H1 (cell line): ENCODE results near the gene WNT9B. TPM values are rescaled to one million over a fixed set of nuclear protein-coding genes. Genes with fewer than 3 reads are reported as not detected.

Source experiments
- CTCF ChIA-PET: fragments of 300-600 bp; sonication (Branson Sonifier 250); formaldehyde crosslinking; loops from one replicate; lab custom pipeline; 2021; ENCODE audit not compliant: partially characterized antibody; lab: Charles Lee
- POLR2A ChIA-PET: fragments of 300-600 bp; sonication (Branson Sonifier 250); formaldehyde crosslinking; loops from one replicate; lab custom pipeline; 2021; ENCODE audit warnings: inconsistent platforms; ENCODE audit not compliant: partially characterized antibody; lab: Charles Lee
- DNase-seq, 2 experiments: peaks; one replicate each; pipeline versions ENCODE4 v3.0.0 to v3.0.0-alpha.2; 2010 to 2022; ENCODE audit warnings: low spot score in 2 of 2, low read depth in 1 of 2, mixed read lengths in 1 of 2
- FAIRE-seq: peaks from 2 replicates; lab custom pipeline; 2011; peaks lifted over from hg19 to GRCh38; lab: Jason Lieb, UNC
- H2AFZ ChIP-seq: 2 replicates; pipeline ENCODE4 v1.8.1; 2012; ENCODE audit warnings: low read length, inconsistent platforms
- H2AK5ac ChIP-seq: 2 replicates; pipeline ENCODE4 v1.6.1; 2013; ENCODE audit warnings: low read depth, low read length
- H2BK120ac ChIP-seq: replicated peaks from 2 replicates; pipeline ENCODE3; 2013; ENCODE audit warnings: low read depth, low read length, inconsistent platforms
- H2BK12ac ChIP-seq: 2 replicates; pipeline ENCODE4 v1.6.1; 2013; ENCODE audit warnings: low read depth, low read length
- H2BK15ac ChIP-seq: 2 replicates; pipeline ENCODE4 v1.6.1; 2013; ENCODE audit warnings: low read length
- H2BK20ac ChIP-seq: 2 replicates; pipeline ENCODE4 v1.6.1; 2013; ENCODE audit warnings: low read length
- H2BK5ac ChIP-seq: 2 replicates; pipeline ENCODE4 v1.6.1; 2013; ENCODE audit warnings: low read depth, low read length
- H3K14ac ChIP-seq: 2 replicates; pipeline ENCODE4 v1.6.1; 2013; ENCODE audit warnings: inconsistent platforms; ENCODE audit not compliant: insufficient read length
- H3K18ac ChIP-seq: 2 replicates; pipeline ENCODE4 v1.6.1; 2013; ENCODE audit warnings: low read length; ENCODE audit errors: extremely low read depth
- H3K23ac ChIP-seq: 2 replicates; pipeline ENCODE4 v1.6.1; 2013; ENCODE audit warnings: inconsistent platforms; ENCODE audit not compliant: insufficient read length
- H3K23me2 ChIP-seq: 2 replicates; pipeline ENCODE4 v1.6.1; 2013; ENCODE audit warnings: low read depth, low read length
- H3K27ac ChIP-seq: 2 replicates; pipeline ENCODE4 v1.6.1; 2011; ENCODE audit warnings: low read depth, low read length, inconsistent platforms
- H3K27me3 ChIP-seq, 4 experiments: replicated peaks in 1 of 4; 1 replicate in 1 of 4; 2 replicates in 3 of 4; pipeline versions ENCODE4 v1.6.1 to v1.8.1; 2011 to 2013; ENCODE audit warnings: low read length in 3 of 4, mild to moderate bottlenecking in 3 of 4, inconsistent platforms in 2 of 4, mixed read lengths in 2 of 4, moderate library complexity in 1 of 4; ENCODE audit not compliant: control insufficient read depth in 3 of 4, insufficient read depth in 3 of 4; ENCODE audit errors: extremely low read depth in 1 of 4
- H3K36me3 ChIP-seq, 4 experiments: 2 replicates each; pipeline versions ENCODE4 v1.6.1 to v1.8.1; 2011 to 2013; ENCODE audit warnings: mild to moderate bottlenecking in 4 of 4, low read length in 3 of 4, moderate library complexity in 2 of 4, control low read depth in 1 of 4, inconsistent platforms in 1 of 4; ENCODE audit not compliant: insufficient read depth in 4 of 4, control insufficient read depth in 2 of 4
- H3K4ac ChIP-seq: replicated peaks from 2 replicates; pipeline ENCODE3; 2013; ENCODE audit warnings: low read length, low read depth, mixed read lengths, inconsistent platforms; ENCODE audit not compliant: insufficient read length
- H3K4me1 ChIP-seq, 4 experiments: replicated peaks in 1 of 4; 1 replicate in 1 of 4; 2 replicates in 3 of 4; pipeline versions ENCODE4 v1.6.1 to v1.8.1; 2011 to 2013; ENCODE audit warnings: low read length in 3 of 4, inconsistent platforms in 2 of 4, mixed read lengths in 1 of 4; ENCODE audit not compliant: insufficient read depth in 4 of 4, control insufficient read depth in 3 of 4
- H3K4me2 ChIP-seq, 2 experiments: 2 replicates each; pipeline versions ENCODE4 v1.6.1 to v1.8.1; 2011 to 2013; ENCODE audit warnings: low read depth in 2 of 2, low read length in 2 of 2, control low read depth in 1 of 2, inconsistent platforms in 1 of 2, mild to moderate bottlenecking in 1 of 2; ENCODE audit not compliant: insufficient read depth in 1 of 2
- H3K4me3 ChIP-seq, 4 experiments: fragments of 200-600, 300-600 bp in 1 of 4; sonication (generic), shearing (Covaris generic), sonication (Bioruptor Twin) in 1 of 4; 2 replicates each; pipeline versions ENCODE4 v1.5.1 to v1.8.1; 2011 to 2016; ENCODE audit warnings: low read length in 4 of 4, low read depth in 3 of 4, control low read depth in 2 of 4, inconsistent platforms in 2 of 4, mild to moderate bottlenecking in 2 of 4, mixed read lengths in 1 of 4, moderate library complexity in 1 of 4; ENCODE audit not compliant: insufficient read depth in 2 of 4; ENCODE audit errors: extremely low read depth in 1 of 4
- H3K56ac ChIP-seq: replicated peaks from 2 replicates; pipeline ENCODE3; 2013; ENCODE audit warnings: low read depth, mild to moderate bottlenecking, mixed read lengths, low read length, inconsistent platforms; ENCODE audit not compliant: insufficient read length
- H3K79me1 ChIP-seq: 2 replicates; pipeline ENCODE4 v1.6.1; 2013; ENCODE audit warnings: low read depth, low read length, control low read depth
- H3K79me2 ChIP-seq, 2 experiments: 2 replicates each; pipeline versions ENCODE4 v1.6.1 to v1.8.1; 2012 to 2013; ENCODE audit warnings: low read length in 2 of 2, mild to moderate bottlenecking in 2 of 2, inconsistent platforms in 1 of 2; ENCODE audit not compliant: insufficient read depth in 2 of 2, control insufficient read depth in 1 of 2
- H3K9ac ChIP-seq, 4 experiments: replicated peaks in 1 of 4; 1 replicate in 1 of 4; 2 replicates in 3 of 4; pipeline versions ENCODE4 v1.6.1 to v1.8.1; 2011 to 2013; ENCODE audit warnings: low read depth in 3 of 4, low read length in 3 of 4, control low read depth in 2 of 4, mild to moderate bottlenecking in 2 of 4, moderate library complexity in 2 of 4, inconsistent platforms in 1 of 4; ENCODE audit errors: extremely low read depth in 1 of 4
- H3K9me3 ChIP-seq, 2 experiments: 2 replicates each; pipeline versions ENCODE4 v1.6.1 to v1.8.1; 2012 to 2013; ENCODE audit warnings: mild to moderate bottlenecking in 2 of 2, moderate library complexity in 2 of 2, control low read depth in 1 of 2, inconsistent platforms in 1 of 2, low read depth in 1 of 2, low read length in 1 of 2, mixed read lengths in 1 of 2; ENCODE audit not compliant: insufficient read depth in 2 of 2
- H4K20me1 ChIP-seq, 2 experiments: replicated peaks in 1 of 2; 2 replicates each; pipeline versions ENCODE3 to v1.8.1; 2011 to 2013; ENCODE audit warnings: inconsistent platforms in 2 of 2, low read length in 2 of 2, mild to moderate bottlenecking in 1 of 2; ENCODE audit not compliant: insufficient read depth in 2 of 2, control insufficient read depth in 1 of 2
- H4K5ac ChIP-seq: 2 replicates; pipeline ENCODE4 v1.6.1; 2013; ENCODE audit warnings: low read length, low read depth, mixed read lengths, inconsistent platforms; ENCODE audit not compliant: insufficient read length
- H4K8ac ChIP-seq: 2 replicates; pipeline ENCODE4 v1.8.0; 2013; ENCODE audit warnings: mild to moderate bottlenecking, moderate library complexity, low read length, inconsistent platforms; ENCODE audit not compliant: insufficient read depth; ENCODE audit errors: extremely low read depth
- H4K91ac ChIP-seq: replicated peaks from 2 replicates; pipeline ENCODE3; 2013; ENCODE audit warnings: low read length, mixed read lengths, inconsistent platforms; ENCODE audit not compliant: insufficient read length
- CHD1 ChIP-seq: IDR thresholded peaks from 2 replicates; pipeline ENCODE4 v1.6.1; 2012; ENCODE audit warnings: low read depth, low read length, improper control_type of control experiment
- FOSL1 ChIP-seq: IDR thresholded peaks from 2 replicates; pipeline ENCODE4 v1.6.1; 2011; ENCODE audit warnings: mild to moderate bottlenecking, low read depth, low read length, moderate library complexity; ENCODE audit not compliant: insufficient read depth
- JUND ChIP-seq: IDR thresholded peaks from 2 replicates; pipeline ENCODE4 v1.6.1; 2011; ENCODE audit warnings: mild to moderate bottlenecking, improper control_type of control experiment, low read length
- POLR2A ChIP-seq, 2 experiments: IDR thresholded peaks; 1 replicate in 1 of 2; 2 replicates in 1 of 2; pipeline ENCODE4 v1.6.1; 2011; ENCODE audit warnings: low read depth in 2 of 2, low read length in 2 of 2, mild to moderate bottlenecking in 2 of 2; ENCODE audit errors: control extremely low read depth in 1 of 2
- RNF2 ChIP-seq: fragments of 200-900, 300-1000 bp; sonication (generic); IDR thresholded peaks from 2 replicates; pipeline ENCODE4 v1.7.1; 2016; ENCODE audit warnings: borderline replicate concordance, low read depth, mild to moderate bottlenecking, antibody characterized with exemption, low read length; ENCODE audit not compliant: poor library complexity, severe bottlenecking; ENCODE audit errors: missing control alignments
- SAP30 ChIP-seq: fragments of 300-600 bp; sonication (generic); IDR thresholded peaks from 2 replicates; pipeline ENCODE4 v1.7.1; 2012; ENCODE audit warnings: low read length, moderate library complexity, mild to moderate bottlenecking, inconsistent platforms; ENCODE audit not compliant: insufficient read depth, insufficient replicate concordance
- SIN3A ChIP-seq, 2 experiments: IDR thresholded peaks in 1 of 2; conservative IDR thresholded peaks in 1 of 2; 2 replicates each; pipeline ENCODE4 v1.6.1; 2011 to 2012; ENCODE audit warnings: low read length in 2 of 2, improper control_type of control experiment in 1 of 2, low read depth in 1 of 2, mild to moderate bottlenecking in 1 of 2
- TAF1 ChIP-seq: IDR thresholded peaks from 2 replicates; pipeline ENCODE4 v1.6.1; 2011; ENCODE audit warnings: mild to moderate bottlenecking, low read depth, low read length
- TCF12 ChIP-seq: IDR thresholded peaks from 2 replicates; pipeline ENCODE4 v1.6.1; 2011; ENCODE audit warnings: low read depth, mild to moderate bottlenecking, low read length
- WGBS, 2 experiments: shearing (Covaris generic) in 1 of 2; methylation state at CpG; one replicate each; pipeline versions ENCODE4 v1.1.6 to v1.1.7; 2013 to 2015; ENCODE audit warnings: low lambda C conversion rate in 2 of 2, mixed read lengths in 2 of 2, inconsistent platforms in 1 of 2, low coverage in 1 of 2, missing lambda C conversion rate in 1 of 2; ENCODE audit not compliant: insufficient replicate concordance in 2 of 2, insufficient coverage in 1 of 2, insufficient read length in 1 of 2; ENCODE audit errors: extremely low coverage in 1 of 2, missing lambda C conversion rate in 1 of 2; 5-methylcytosine and 5-hydroxymethylcytosine counted together
- polyA plus RNA-seq, 7 experiments: library from polyadenylated mRNA; depleted of rRNA in 3 of 7; stranded (reverse) in 5 of 7; unstranded in 2 of 7; fragments of >200 nt in 5 of 7; fragments of 200-250 nt in 2 of 7; gene quantifications; 1 replicate in 5 of 7; 2 replicates in 1 of 7; 4 replicates in 1 of 7; pipeline versions ENCODE4 v1.2.1 to v1.2.3, GENCODE V29; 2011 to 2013; ENCODE audit warnings: missing spikeins in 2 of 7, mixed read lengths in 2 of 7
- total RNA-seq: library from RNA; stranded (reverse); fragmentation: NEBNext Ultra II Directional; extraction: Animal tissue kit (Norgen Biotek cat#: 25700); gene quantifications from 2 replicates; pipeline ENCODE4 v1.2.1, GENCODE V29; 2021
- TF ChIP-seq, protein P1 (sequence below): IDR thresholded peaks from 2 replicates; pipeline ENCODE4 v1.6.1; 2012; ENCODE audit warnings: low read length, inconsistent platforms
- TF ChIP-seq, protein P2 (sequence below): IDR thresholded peaks from 2 replicates; pipeline ENCODE4 v1.6.1; 2012; ENCODE audit warnings: inconsistent platforms

WNT9B gene
- total and polyA plus RNA-seq, 2 of the 8 experiments (the other 6 are each of a cell fraction or from before 2014, with no cell fraction given), result 0.21 TPM; not detected in 1

DNA sequence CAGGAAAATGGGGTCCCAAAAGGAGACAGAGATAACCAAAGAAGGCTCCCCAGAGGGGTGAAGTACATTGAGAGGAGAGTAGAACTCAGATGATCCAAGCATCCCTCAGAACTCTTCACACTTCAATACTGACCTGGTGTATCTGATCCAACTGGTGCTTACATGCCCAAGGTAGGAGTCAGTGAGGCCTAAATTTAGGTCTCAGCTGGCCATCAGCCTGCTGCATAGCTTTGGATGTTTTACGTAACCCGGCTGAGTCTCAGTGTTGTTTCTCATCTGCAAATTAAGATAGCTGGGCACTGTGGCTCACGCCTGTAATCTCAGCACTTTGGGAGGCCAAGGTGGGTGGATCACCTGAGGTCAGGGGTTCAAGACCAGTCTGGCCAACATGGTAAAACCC, 59.9 kb downstream of the WNT9B start:
- no peak overlapping the region for H2AFZ ChIP-seq
- H3K4me1 ChIP-seq, result peaks cover 0 to 2% (median 0%) of the 10 kb centered on the region in 4 experiments; a peak in 1 of 7 replicates
- H2BK15ac ChIP-seq, result no peak overlapping the region
- FAIRE-seq (no peak), DNase-seq (no peak)
- no peak overlapping the region for H2BK5ac ChIP-seq
- H2BK12ac ChIP-seq, result no peak overlapping the region
- ChIA-PET POLR2A (interaction anchor here (1.0 kb wide), 1 partner anchor 11 kb away, joined by 3 read pairs; the partner anchor contains the start of gene GOSR2), CTCF (interaction anchor here (0.5 to 2.8 kb wide), 9 partner anchors 30 to 250 kb away, joined by 3 to 9 read pairs (median 4); no protein-coding TSS in a partner anchor)
- no peak overlapping the region for H4K91ac ChIP-seq
- H3K4ac ChIP-seq, result no peak overlapping the region
- no peak overlapping the region for H3K56ac ChIP-seq
- no peak overlapping the region for H2BK120ac ChIP-seq
- no peaks in the 10 kb centered on the region for H3K36me3 ChIP-seq
- H3K4me3 ChIP-seq, result no peak overlapping the region
- no peak overlapping the region for H2BK20ac ChIP-seq
- no peak overlapping the region for H3K18ac ChIP-seq
- no peaks in the 10 kb centered on the region for H3K79me2 ChIP-seq
- 89% methylated on average over 3 of the region's 3 CpGs; no CpG with 5 or more reads in 1 of the 2 experiments for WGBS, 2 experiments
- H3K14ac ChIP-seq, result no peak overlapping the region
- no peaks in the 10 kb centered on the region for H3K9me3 ChIP-seq
- H3K79me1 ChIP-seq, result no peaks in the 10 kb centered on the region; the same call in 1 of the 2 replicates
- H3K23ac ChIP-seq, result no peak overlapping the region
- H4K20me1 ChIP-seq, result no peaks in the 10 kb centered on the region
- H2AK5ac ChIP-seq, result no peak overlapping the region
- no peak overlapping the region for H3K4me2 ChIP-seq
- H4K8ac ChIP-seq, result no peak overlapping the region
- H3K27ac ChIP-seq, result no peak overlapping the region
- H3K23me2 ChIP-seq, result no peaks in the 10 kb centered on the region
- no peak overlapping the region for H3K9ac ChIP-seq
- no peak overlapping the region for H4K5ac ChIP-seq
- H3K27me3 ChIP-seq, result no peaks in the 10 kb centered on the region
- TF ChIP-seq TAF1, result no peak
- no peak for TF ChIP-seq FOSL1
- TF ChIP-seq SAP30, result no peak
- no peak for TF ChIP-seq TCF12
- no peak for TF ChIP-seq RNF2
- TF ChIP-seq, protein P1, sequence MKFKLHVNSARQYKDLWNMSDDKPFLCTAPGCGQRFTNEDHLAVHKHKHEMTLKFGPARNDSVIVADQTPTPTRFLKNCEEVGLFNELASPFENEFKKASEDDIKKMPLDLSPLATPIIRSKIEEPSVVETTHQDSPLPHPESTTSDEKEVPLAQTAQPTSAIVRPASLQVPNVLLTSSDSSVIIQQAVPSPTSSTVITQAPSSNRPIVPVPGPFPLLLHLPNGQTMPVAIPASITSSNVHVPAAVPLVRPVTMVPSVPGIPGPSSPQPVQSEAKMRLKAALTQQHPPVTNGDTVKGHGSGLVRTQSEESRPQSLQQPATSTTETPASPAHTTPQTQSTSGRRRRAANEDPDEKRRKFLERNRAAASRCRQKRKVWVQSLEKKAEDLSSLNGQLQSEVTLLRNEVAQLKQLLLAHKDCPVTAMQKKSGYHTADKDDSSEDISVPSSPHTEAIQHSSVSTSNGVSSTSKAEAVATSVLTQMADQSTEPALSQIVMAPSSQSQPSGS, result no peak
- no peak for TF ChIP-seq SIN3A (conservative IDR thresholded peaks at IDR 0.05 in 1 of 2, IDR thresholded peaks at IDR 0.05 in 1 of 2; ENCODE audit: low read depth in 1 of 2, low read length in 2 of 2)
- no peak for TF ChIP-seq JUND
- no peak for TF ChIP-seq POLR2A (IDR thresholded peaks at IDR 0.05; ENCODE audit: control extremely low read depth in 1 of 2, low read depth in 2 of 2, low read length in 2 of 2)
- TF ChIP-seq CHD1, result no peak
- TF ChIP-seq, protein P2, sequence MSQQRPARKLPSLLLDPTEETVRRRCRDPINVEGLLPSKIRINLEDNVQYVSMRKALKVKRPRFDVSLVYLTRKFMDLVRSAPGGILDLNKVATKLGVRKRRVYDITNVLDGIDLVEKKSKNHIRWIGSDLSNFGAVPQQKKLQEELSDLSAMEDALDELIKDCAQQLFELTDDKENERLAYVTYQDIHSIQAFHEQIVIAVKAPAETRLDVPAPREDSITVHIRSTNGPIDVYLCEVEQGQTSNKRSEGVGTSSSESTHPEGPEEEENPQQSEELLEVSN, result no peak
